Smooth muscle cell (in vitro differentiated cells): ENCODE results near the gene GNG12. TPM values are rescaled to one million over a fixed set of nuclear protein-coding genes. Genes with fewer than 3 reads are reported as not detected.

ENCODE experiments used
- DNase-seq: peaks from one replicate; lab custom pipeline; 2025; ENCODE audit not compliant: unreplicated experiment; lab: John Stamatoyannopoulos, UW
- H2AFZ ChIP-seq: fragments of 200-600 bp; sonication (generic); 2 replicates; pipeline ENCODE4 v1.6.0; 2016; ENCODE audit warnings: antibody characterized with exemption, low read depth, mild to moderate bottlenecking
- H3F3A ChIP-seq: fragments of 200-600 bp; sonication (generic); 2 replicates; pipeline ENCODE4 v1.6.0; 2017; ENCODE audit warnings: antibody characterized with exemption, low read depth
- H3K27ac ChIP-seq: fragments of 200-600 bp; sonication (generic); 2 replicates; pipeline ENCODE4 v1.5.1; 2016; ENCODE audit warnings: low read depth, mild to moderate bottlenecking
- H3K27me3 ChIP-seq: fragments of 200-600 bp; sonication (generic); 2 replicates; pipeline ENCODE4 v1.6.1; 2016; ENCODE audit warnings: low read depth, mild to moderate bottlenecking
- H3K36me3 ChIP-seq: fragments of 200-600 bp; sonication (generic); 2 replicates; pipeline ENCODE4 v1.5.1; 2016; ENCODE audit warnings: low read depth
- H3K4me1 ChIP-seq: fragments of 200-600 bp; sonication (generic); 2 replicates; pipeline ENCODE4 v1.5.1; 2016; ENCODE audit warnings: low read depth
- H3K4me2 ChIP-seq: fragments of 200-600 bp; sonication (generic); 2 replicates; pipeline ENCODE4 v1.6.0; 2016; ENCODE audit warnings: mild to moderate bottlenecking
- H3K4me3 ChIP-seq: fragments of 200-600 bp; sonication (generic); 2 replicates; pipeline ENCODE4 v1.5.1; 2016; ENCODE audit warnings: mild to moderate bottlenecking
- H3K79me2 ChIP-seq: fragments of 200-600 bp; sonication (generic); 2 replicates; pipeline ENCODE4 v1.6.0; 2016; ENCODE audit warnings: low read depth, mild to moderate bottlenecking
- H3K9ac ChIP-seq: fragments of 200-600 bp; sonication (generic); 2 replicates; pipeline ENCODE4 v1.6.0; 2016; ENCODE audit warnings: low read depth
- H3K9me3 ChIP-seq: fragments of 200-600 bp; sonication (generic); replicated peaks from 2 replicates; pipeline ENCODE4 v1.5.1; 2016; ENCODE audit warnings: low read depth
- H4K20me1 ChIP-seq: fragments of 200-600 bp; sonication (generic); 2 replicates; pipeline ENCODE4 v1.6.0; 2016; ENCODE audit warnings: low read depth
- WGBS: methylation state at CpG from one replicate; pipeline ENCODE4 v1.1.7; 2016; ENCODE audit warnings: low lambda C conversion rate; 5-methylcytosine and 5-hydroxymethylcytosine counted together
- polyA plus RNA-seq: library from polyadenylated mRNA; unstranded; fragments of >200 nt; fragmentation: Nextera tagmentation; extraction: Ambion mirVana; gene quantifications from 2 replicates; pipeline ENCODE4 v1.2.1, GENCODE V29; 2016
- total RNA-seq: library from RNA; depleted of rRNA; stranded (reverse); fragments of >200 nt; gene quantifications from 2 replicates; pipeline ENCODE4 v1.2.3, GENCODE V29; 2014
- TF ChIP-seq, protein P1 (sequence below): fragments of 200-600 bp; sonication (generic); IDR thresholded peaks from 2 replicates; pipeline ENCODE4 v1.5.1; 2017; ENCODE audit warnings: borderline replicate concordance, mild to moderate bottlenecking, antibody characterized with exemption; ENCODE audit not compliant: insufficient read depth, poor library complexity, severe bottlenecking

GNG12 gene
- total and polyA plus RNA-seq, 2 experiments from 2014 or later: 54.6 to 86.6 TPM

DNA sequence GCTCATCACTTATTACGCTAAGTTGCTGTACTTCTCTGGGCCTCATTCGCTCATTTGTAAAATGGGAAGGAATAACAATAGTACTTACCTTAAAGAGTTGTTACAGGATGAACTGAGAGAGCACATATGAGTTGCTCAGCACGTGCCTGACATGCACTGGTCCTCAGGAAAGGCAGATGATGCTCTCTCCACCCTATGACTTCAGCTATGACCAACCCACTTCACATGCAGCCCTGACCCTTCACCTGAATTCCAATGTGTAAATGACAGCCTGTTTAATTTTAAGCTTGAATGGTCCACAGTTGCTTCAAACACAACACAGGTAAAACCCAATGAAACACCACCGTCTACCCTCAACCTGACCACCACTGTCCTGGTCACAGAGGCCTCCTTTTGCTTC lies 115.4 kb downstream of the GNG12 start:
- Histone ChIP-seq H3K9ac (no peak overlapping the region), H3K4me2 (no peak overlapping the region), H2AFZ (no peak overlapping the region), H3K27ac (no peak overlapping the region), H3K4me1 (peaks cover 11% of the 10 kb centered on the region), H4K20me1 (peaks cover 18% of the 10 kb centered on the region), H3K4me3 (no peak overlapping the region), H3K79me2 (no peaks in the 10 kb centered on the region), H3F3A (no peaks in the 10 kb centered on the region), H3K9me3 (no peaks in the 10 kb centered on the region), H3K36me3 (no peaks in the 10 kb centered on the region), H3K27me3 (no peaks in the 10 kb centered on the region)
- no peak for DNase-seq
- WGBS: 89% methylated on average over 4 of the region's 4 CpGs
- TF ChIP-seq, protein P1, sequence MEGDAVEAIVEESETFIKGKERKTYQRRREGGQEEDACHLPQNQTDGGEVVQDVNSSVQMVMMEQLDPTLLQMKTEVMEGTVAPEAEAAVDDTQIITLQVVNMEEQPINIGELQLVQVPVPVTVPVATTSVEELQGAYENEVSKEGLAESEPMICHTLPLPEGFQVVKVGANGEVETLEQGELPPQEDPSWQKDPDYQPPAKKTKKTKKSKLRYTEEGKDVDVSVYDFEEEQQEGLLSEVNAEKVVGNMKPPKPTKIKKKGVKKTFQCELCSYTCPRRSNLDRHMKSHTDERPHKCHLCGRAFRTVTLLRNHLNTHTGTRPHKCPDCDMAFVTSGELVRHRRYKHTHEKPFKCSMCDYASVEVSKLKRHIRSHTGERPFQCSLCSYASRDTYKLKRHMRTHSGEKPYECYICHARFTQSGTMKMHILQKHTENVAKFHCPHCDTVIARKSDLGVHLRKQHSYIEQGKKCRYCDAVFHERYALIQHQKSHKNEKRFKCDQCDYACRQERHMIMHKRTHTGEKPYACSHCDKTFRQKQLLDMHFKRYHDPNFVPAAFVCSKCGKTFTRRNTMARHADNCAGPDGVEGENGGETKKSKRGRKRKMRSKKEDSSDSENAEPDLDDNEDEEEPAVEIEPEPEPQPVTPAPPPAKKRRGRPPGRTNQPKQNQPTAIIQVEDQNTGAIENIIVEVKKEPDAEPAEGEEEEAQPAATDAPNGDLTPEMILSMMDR: no peak

GRCh38 chr1:67716800-67717199 lies 116.5 kb downstream of the GNG12 start:
- DNase-seq: no peak
- H3K9ac ChIP-seq: no peak overlapping the region
- no peaks in the 10 kb centered on the region for H3F3A ChIP-seq
- H3K4me3 ChIP-seq: no peak overlapping the region
- no peak overlapping the region for H3K27ac ChIP-seq
- H3K4me1 ChIP-seq: peaks cover 5% of the 10 kb centered on the region
- TF ChIP-seq, protein P1: no peak
- H4K20me1 ChIP-seq: peaks cover 27% of the 10 kb centered on the region
- no peak overlapping the region for H2AFZ ChIP-seq
- H3K9me3 ChIP-seq: no peaks in the 10 kb centered on the region
- 100% methylated on average over 4 of the region's 4 CpGs for WGBS
- no peaks in the 10 kb centered on the region for H3K36me3 ChIP-seq
- no peaks in the 10 kb centered on the region for H3K79me2 ChIP-seq
- no peak overlapping the region for H3K4me2 ChIP-seq
- no peaks in the 10 kb centered on the region for H3K27me3 ChIP-seq

- Histone ChIP-seq H3K4me3 (no peak overlapping the region), H2AFZ (no peak overlapping the region), H3K27ac (no peak overlapping the region), H3K79me2 (no peaks in the 10 kb centered on the region), H4K20me1 (peaks cover 31% of the 10 kb centered on the region), H3K36me3 (no peaks in the 10 kb centered on the region), H3K27me3 (no peaks in the 10 kb centered on the region), H3K4me1 (peaks cover 5% of the 10 kb centered on the region), H3K9ac (no peak overlapping the region), H3K9me3 (no peaks in the 10 kb centered on the region), H3F3A (no peaks in the 10 kb centered on the region), H3K4me2 (no peak overlapping the region)
- 99% methylated on average over 2 of the region's 2 CpGs for WGBS
- DNase-seq: no peak
- TF ChIP-seq, protein P1: no peak
Observed at GRCh38 chr1:67715819-67716218, 117.4 kb downstream of the GNG12 start.

DNA sequence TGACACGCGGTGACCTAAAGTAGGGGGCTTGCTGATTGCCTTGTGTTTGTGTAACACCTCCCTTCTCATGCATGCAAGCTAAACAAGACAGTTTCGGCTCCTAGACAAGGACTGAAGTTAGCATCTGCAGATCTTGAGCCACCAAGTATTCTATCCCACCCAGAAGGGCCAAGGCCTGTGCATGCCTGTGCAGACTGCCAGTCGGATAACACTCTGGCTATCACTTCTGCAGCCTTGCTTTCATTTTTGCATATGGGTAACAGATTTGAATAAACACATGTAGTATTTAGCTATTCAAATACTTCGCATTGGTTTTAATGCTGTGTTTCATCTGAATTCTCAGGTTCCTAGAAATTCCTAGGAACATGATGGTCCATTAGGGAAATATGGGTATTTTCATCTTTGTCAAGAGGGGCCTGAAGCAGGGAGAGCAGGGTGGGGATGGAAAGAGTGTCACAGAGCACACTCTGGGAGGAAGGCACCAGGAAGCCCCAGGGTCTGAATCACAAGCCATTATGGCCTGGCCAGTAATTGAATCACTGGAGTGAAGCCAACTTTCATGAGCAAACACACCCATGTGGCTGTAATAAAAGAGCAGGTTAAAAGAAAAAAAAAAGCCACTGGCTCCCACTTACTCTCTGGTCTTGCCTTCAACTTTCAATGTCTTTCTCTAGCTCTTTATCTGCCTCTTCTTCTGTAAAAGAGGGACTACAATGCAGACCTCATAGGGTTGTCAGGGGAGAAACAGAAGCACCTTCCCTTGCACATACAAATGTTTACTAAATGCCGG lies 120.0 kb downstream of the GNG12 start:
- Histone ChIP-seq H3K27me3 (no peaks in the 10 kb centered on the region), H3K79me2 (peaks cover 4% of the 10 kb centered on the region), H4K20me1 (peaks cover 37% of the 10 kb centered on the region), H3K4me3 (no peak overlapping the region), H3K36me3 (no peaks in the 10 kb centered on the region), H3K9me3 (no peaks in the 10 kb centered on the region), H3F3A (no peaks in the 10 kb centered on the region), H3K27ac (no peak overlapping the region), H3K4me1 (peaks cover 9% of the 10 kb centered on the region), H3K4me2 (no peak overlapping the region), H2AFZ (no peak overlapping the region), H3K9ac (no peak overlapping the region)
- DNase-seq: no peak
- 94% methylated on average over 6 of the region's 6 CpGs for WGBS
- TF ChIP-seq, protein P1: no peak
